GM18867 (cell line): ENCODE results near the gene DGKQ.
"Not testable (repeated sequence)": the region's sequence is repeated elsewhere in the genome, so short reads cannot be mapped to it uniquely, and the experiment has no call there.

Source experiments
- ATAC-seq: cut with Tn5 transposase; IDR thresholded peaks from one replicate; pipeline ENCODE4 v1.9.1; 2021; ENCODE audit warnings: mild to moderate bottlenecking, moderate library complexity; ENCODE audit not compliant: unreplicated experiment

The DGKQ gene

DNA sequence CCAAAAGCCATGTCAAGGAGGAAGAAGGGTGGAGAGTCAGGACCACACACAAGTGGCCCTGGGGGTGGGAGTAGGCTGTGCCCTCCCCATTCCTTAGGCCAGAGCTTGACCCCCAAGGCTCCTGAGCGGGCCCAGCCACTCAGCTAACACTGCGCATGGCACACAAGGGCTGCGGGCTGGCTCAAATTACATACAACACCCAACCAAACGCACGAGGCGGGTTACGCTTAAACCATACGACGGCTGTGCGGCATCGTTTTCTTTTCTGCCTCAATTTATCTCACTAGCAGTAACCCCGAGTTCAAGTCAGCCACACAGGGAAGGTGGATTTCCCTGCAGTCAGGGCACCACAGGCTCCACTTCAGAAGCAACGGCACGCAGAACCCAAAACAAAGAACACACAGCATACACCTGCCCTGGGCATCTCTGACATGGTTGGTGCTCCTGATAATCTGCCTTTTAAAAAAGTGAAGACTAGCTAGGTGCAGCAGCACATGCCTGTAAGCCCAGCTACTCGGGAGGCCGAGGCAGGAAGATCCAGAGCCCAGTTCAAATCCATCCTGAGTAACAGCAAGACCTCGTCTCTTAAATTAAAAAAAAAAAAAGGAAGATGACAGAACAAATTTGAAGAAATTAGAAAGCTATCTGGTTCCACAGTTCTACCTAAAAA, 44.1 kb downstream of the DGKQ start:
- ATAC-seq, result no peak

DNA sequence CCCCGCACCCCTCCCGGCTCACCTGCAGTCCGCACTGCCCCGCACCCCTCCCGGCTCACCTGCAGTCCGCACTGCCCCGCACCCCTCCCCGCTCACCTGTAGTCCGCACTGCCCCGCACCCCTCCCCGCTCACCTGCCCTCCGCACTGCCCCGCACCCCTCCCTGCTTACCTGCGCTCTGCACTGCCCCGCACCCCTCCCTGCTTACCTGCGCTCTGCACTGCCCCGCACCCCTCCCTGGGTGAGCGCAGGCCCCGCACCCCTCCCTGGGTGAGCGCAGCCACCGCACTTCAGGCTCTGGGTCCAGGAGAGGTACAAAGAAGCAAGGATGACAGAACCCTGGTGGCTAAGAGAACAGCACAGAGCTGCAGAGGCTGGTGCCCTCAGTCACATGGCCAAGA, 45.8 kb downstream of the DGKQ start:
- ATAC-seq, result not testable (repeated sequence)

DNA sequence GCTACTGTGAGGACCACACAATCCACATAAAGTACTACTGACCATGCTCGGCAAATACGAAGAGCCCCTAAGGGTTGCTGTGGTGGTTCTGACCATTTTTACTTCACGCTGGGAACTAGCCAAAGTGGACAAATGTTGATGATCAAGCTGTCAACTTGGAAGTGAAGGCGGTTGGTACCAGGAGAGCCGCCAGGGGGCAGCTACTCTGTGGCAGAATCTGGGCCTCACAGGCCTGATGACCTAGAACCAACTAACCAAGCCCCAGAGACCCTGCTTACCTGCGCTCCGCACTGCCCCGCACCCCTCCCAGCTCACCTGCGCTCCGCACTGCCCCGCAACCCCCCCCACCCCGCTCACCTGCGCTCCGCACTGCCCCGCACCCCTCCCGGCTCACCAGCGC, 46.8 kb downstream of the DGKQ start:
- ATAC-seq, result no peak

DNA sequence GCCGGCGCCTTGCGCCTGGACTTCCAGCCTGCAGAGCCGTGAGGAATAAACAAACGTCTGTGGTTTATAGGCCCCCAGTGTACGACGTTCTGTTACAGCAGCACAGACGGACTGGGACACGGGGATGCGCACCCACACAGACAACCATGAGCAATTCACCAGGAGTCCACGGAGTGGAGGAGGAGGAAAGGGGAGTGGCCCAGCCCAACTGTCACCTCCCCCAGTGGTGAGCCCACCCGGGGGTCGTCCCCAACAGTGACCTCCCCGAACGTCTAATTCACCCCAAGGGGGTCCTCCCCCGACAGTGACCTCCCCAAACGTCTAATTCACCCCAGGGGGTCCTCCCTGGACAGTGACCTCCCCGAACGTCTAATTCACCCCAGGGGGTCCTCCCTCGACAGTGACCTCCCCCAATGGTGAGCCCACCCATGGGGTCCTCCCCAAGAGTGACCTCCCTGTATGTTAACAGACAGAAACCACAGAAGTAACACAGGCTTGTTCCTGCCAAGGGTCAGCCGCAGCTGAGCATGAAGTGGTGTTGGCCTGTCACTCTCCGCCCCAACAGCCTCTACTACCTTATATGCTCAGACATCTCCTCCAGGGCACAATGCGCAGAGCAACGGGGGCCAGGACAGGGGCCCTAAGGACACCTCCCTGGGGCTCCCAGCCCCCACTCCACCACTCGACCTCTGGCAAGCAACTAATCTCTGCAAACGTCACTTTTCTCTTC, 47.4 kb downstream of the DGKQ start:
- no peak for ATAC-seq

DNA sequence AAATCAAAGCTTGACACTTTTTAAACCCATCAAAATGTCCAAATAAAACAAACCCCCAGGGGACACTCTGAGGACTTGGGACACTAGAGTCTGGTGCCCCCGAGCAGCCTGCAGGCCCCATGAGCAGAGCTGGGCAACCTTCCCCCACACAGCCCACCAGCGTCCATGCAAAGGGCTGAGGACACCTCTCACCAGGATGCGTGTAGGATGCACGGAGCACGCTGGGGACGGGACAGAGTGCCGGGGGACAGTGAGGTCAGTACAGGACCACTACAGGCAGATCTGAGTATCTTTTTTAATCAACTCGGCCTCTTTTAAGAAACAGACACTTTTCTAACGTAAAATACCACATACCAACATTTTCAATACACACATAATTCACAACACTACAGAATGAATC, 48.2 kb downstream of the DGKQ start:
- no peak for ATAC-seq

DNA sequence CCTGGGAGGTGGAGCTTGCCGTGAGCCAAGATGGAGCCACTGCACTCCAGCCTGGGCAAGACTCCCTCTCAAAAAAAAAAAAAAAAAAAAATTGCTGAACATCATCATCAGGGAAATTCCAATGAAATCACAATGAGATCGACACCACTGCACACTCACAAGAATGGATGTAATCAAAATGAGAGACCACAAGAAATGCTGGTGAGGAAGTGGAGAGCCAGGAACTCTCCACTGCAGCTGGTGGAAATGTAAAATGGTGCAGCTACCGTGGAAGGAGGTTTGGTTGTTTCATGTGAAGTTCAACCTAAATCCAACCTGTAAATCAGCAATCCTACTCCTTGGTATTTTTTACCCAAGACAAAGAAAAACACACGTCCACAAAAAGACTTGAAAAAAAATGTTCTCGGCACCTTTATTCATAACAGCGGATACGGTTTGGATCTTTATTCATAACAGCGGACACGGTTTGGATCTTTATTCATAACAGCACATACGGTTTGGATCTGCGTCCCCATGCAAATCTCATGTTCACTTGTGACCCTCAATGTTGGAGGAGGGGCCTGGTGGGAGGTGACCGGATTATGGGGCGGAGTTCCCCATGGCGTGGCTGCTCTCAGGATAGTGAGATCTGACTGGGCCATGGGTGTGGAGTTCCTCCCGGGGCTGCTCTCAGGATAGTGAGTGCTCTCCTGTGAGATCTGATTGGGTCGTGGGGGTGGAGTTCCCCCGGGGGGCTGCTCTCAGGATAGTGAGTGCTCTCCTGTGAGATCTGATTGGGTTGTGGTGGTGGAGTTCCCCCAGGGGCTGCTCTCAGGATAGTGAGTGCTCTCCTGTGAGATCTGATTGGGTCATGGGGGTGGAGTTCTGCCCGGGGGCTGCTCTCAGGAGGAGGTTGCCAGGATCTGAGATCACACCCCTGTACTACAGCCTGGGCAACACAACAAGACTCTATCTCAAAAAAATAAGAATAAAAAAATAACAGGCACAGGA, 49.0 kb downstream of the DGKQ start:
- peak; percentile 65 for ATAC-seq

DNA sequence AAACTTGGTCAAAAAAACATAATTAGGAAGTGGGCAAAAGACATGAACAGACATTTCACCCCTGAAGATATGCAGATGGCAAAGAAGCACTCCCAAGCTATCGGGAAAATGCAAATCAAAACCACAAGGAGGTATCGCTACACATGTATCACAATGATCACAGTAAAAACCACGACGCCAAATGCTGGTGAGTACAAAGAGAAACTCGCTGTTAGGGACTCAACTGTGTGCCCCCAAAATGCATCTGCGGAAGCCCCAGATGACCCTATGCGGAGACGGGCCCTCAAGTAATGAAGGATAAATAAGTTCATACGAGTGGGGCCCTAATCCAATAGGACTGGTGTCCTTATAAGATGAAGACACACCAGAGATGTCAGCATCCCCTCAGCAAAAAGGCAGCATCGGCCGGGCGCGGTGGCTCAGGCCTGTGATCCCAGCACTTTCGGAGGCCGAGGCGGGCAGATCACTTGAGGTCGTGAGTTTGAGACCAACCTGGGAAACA, 51.5 kb downstream of the DGKQ start:
- peak; percentile 54 for ATAC-seq

DNA sequence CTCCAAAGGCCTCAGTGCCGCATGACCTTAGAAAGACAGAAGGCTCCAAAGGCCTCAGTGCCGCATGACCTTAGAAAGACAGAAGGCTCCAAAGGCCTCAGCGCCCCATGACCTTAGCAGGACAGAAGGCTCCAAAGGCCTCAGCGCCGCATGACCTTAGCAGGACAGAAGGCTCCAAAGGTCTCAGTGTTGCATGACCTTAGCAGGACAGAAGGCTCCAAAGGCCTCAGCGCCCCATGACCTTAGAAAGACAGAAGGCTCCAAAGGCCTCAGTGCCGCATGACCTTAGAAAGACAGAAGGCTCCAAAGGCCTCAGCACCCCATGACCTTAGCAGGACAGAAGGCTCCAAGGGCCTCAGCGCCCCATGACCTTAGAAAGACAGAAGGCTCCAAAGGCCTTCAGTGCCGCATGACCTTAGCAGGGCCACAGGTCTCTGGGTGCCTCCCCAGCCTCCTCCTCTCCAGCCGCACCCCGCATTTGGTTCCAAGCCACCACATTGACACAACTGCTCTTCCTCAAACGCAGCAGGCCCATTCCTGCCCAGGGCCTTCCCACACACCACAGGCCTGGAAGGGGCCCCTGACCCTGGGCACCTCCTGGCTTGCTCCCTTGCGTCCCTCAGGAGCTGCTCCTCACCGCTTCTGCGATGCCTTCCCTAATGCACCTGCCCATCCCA, 54.2 kb downstream of the DGKQ start:
- not testable (repeated sequence) for ATAC-seq

DNA sequence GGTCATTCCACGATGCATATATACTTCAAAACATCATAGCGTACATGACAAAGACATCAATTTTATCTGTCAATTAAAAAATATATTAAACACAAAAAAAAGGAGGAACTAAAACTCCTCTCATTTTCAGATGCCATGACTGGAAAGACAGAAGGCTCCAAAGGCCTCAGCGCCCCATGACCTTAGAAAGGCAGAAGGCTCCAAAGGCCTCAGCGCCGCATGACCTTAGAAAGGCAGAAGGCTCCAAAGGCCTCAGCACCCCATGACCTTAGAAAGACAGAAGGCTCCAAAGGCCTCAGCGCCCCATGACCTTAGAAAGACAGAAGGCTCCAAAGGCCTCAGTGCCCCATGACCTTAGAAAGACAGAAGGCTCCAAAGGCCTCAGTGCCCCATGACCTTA, 54.8 kb downstream of the DGKQ start:
- not testable (repeated sequence) for ATAC-seq

DNA sequence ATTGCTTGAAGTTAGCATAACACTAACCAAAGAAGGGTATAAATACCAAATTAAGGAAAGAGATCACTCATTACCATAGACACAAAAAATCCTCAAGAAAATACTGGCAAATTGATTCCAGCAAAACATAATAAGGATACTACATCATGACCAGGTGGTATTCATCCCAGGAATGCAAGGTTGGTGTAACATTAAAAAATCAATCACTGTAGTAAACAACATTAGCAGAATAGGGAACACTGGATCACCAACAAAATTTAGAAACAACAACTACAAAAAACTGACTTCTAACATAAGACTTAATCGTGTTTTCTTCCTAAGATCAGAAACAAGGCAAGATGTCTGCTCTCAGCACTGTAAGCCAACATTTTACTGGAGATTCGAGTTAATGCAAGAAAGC, 55.4 kb downstream of the DGKQ start:
- no peak for ATAC-seq

DNA sequence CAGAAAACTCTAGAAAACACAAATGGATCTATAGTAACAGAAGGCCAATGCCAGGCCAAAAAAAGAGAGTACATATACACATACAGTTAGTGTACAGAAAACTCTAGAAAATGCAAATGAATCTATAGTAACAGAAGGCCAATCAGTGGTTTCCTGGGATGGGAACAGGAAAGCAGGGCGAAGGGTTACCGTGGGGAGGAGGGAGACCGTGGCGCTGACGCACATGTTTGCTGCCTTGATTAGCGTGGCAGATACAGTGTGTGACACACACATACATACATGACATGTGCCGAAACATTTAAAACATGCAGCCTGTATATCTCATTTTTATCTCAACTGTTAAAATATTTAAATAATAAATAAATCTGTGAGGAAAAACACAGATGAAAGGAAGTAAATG, 55.9 kb downstream of the DGKQ start:
- no peak for ATAC-seq

DNA sequence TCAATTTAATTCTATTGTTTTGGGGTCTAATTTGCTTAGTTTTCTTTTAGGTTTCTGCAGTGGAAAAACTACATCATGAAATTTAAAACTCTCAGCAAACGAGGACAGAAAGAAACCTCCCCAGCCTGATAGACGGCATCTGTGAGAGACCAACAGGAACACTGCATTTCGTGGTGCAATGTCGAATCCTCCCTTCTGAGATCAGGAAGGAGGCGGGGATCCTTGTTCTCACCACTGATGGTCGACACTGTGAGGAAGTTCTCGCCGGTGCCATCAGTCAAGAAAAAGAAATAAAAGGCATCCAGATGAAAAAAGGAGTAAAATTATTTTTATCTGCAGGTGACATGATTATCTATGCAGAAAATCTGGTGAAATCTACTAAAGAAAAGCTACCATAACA, 57.8 kb downstream of the DGKQ start:
- no peak for ATAC-seq

DNA sequence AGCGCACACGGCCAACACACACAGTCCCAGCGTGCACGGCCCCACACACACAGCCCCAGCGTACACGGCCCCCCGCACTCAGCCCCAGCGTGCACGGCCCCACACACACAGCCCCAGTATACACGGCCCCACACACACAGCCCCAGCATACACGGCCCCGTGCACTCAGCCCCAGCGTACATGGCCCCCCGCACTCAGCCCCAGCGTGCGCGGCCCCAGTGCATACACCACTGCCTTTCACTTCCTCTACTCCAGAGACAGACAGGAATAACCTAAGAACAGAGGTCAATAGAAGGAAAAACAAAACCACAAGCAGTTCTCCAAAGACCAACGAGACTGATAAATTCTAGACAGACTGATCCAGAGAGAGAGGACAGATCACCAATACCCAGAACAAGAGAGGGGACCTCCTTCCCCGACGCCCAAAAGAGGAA, 58.3 kb downstream of the DGKQ start:
- ATAC-seq, result no peak

DNA sequence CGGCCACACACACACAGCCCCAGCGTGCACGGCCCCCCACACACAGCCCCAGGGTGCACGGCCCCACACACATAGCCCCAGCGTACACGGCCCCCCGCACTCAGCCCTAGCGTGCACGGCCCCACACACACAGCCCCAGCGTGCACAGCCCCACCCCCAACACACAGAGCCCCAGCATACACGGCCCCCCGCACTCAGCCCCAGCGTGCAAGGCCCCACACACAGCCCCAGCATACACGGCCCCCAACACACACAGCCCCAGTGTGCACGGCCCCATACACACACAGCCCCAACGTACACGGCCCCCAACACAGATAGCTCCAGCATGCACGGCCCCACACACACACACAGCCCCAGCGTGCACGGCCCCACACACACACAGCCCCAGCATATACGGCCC, 58.8 kb downstream of the DGKQ start:
- ATAC-seq, result no peak

DNA sequence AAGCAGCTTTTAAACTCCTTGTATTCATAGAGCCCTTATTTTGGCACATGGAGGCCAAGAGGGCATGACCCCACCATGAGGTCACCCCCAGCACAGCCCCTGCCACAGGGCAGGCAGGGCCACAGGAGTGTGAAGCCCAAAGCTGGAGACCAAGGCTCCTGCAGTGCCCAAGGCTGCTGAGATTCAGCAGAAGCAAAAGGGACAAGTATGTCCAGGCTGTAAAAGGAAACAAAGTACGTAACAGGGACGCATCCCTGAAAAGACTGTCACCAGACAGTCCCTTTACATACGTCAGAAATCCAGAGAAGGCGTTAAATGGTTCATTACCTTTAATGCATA, 60.1 kb downstream of the DGKQ start:
- ATAC-seq, result no peak

DNA sequence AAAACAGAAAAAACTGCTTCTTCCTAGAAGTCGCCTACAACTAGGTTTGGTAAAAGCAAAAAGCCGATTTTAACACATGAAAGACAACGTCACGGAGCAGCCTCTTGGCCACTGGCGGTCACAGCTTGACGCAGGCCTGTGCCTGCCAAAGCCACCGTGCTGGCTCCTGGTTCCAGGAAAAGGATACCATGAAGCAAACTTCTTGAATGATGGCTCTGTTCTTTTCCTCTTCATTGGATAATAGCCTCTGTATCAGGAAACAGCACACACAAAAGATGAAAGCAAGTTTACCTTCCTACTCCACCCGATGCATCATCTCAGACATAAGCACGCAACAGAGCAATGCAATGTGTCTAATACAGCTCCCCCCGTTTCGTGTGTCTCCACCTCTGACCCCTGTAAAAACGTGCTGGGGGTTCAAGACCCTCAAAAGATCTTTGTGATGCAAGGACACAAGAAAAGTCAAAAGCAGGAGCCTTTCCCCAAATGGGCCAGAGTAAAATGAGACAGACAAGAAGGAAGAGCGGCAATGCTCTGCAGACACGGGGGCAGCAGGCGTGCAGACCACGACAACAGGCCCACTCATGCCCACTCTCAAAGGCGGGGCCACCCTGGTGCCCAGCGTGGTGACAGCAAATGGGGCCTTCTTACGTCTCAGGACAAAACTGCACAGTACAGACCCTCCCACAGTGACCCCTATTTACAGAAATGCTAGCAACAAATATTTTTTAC, 60.7 kb downstream of the DGKQ start:
- ATAC-seq, result no peak

DNA sequence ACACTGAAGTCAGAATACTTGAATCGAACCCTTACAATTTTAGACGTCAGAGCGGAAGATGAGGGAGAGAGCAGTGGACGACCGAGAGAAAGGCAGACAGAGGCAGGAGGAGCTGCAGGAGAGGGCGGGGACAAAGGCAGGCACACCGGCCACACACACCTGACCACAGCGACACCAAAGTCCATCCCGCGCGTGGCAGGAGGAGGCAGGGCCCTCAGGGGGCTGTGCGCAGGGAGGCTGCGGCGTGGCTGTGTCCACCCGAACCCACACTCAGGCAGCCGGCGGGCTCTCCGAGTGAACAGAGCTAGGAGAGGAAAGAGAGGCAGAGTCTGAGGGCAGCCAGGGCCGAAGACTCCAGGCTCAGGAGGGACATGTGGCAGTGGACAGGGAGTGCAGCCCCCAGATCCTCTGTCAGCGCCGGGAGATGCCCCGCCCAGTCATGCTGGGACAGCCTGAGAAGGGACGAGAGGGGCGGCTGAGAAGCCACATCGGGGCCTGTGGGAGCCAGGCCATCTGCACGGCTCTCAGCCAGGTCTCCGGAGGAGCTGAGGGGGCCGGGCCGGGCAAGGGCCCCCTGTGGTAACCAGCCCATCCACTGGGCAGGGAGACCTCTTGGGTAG, 61.4 kb downstream of the DGKQ start:
- no peak for ATAC-seq

DNA sequence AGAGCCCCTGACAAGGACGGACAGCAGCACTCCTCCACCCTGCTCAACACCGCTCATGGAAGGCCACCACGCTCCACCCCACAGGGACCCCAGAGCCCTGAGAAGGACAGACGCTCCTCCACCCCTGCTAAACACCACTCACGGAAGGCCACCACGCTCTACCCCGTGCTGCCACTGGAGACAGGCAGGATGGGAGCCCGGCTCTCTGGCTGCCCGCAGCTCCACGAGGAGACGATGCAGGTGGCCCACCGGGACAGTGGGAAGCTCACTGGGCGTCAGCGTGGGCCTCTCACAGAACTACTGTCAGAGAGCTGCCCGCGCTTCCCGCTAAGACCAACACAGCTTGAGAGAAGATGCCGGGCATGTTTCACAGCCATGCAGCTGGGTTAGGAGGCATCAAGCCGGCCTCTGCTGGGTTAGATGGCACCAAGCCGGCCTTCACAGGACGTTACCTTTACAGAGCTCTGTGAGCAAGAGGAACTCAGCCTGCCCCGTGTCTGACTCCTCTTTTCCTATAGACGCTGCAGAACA, 62.1 kb downstream of the DGKQ start:
- ATAC-seq, result no peak

DNA sequence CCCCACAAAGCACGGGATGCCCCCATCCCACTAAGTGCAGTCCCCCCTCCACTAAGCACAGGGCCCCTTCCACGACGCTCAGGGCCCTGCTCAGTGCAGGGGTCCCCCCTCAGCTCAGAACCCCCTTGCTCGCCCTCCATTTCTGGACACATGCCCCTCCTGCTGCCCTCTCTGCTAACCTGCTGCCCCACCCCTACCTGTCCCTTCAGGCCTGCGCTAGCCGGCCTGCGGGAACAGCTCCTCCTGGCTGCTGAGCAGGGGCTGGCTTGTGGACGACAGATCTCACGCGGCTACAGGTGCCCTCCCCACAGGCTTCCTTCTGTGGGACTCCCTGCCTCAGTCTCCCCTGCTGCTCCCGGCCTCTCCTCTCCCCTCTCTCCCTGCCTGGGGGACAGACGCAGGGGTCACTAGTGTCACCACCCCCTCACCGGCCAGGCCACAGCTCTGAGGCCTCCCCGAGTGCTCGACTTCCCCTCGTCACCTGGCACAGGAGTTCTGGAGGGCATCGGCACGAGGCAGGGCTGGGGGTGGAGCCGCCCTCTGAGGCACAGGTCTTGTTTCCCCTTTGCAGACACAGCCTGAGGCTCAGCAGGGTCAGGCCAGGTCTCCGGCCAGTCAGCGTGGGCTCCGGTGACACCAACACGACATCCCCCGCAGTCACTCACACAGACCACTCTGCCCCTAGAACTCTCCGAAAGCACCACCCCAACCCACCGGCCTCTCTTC, 62.8 kb downstream of the DGKQ start:
- ATAC-seq, result no peak
